Calu3 (cell line): ENCODE data around the gene KCNIP3. TPM values are rescaled to one million over a fixed set of nuclear protein-coding genes. Genes with fewer than 3 reads are reported as not detected.

Experiments used
- BruUV-seq: library from RNA; stranded (reverse); fragments of 400-500 nt; replicated peaks from 2 replicates; lab custom pipeline; 2021; lab: Mats Ljungman, UMichigan
- CTCF ChIA-PET: fragments of 300-600 bp; sonication (Branson Sonifier 250); formaldehyde crosslinking; loops from one replicate; lab custom pipeline; 2022; ENCODE audit warnings: antibody characterized with exemption; lab: Charles Lee
- DNase-seq: peaks from one replicate; pipeline ENCODE4 v3.0.0; 2022
- H3K27ac Mint-ChIP-seq: one replicate; pipeline ENCODE4 v1.8.0; 2022; ENCODE audit warnings: mixed read lengths; ENCODE audit not compliant: unreplicated experiment
- H3K27me3 Mint-ChIP-seq: one replicate; pipeline ENCODE4 v1.8.0; 2022; ENCODE audit warnings: mixed read lengths; ENCODE audit not compliant: unreplicated experiment
- H3K36me3 Mint-ChIP-seq: one replicate; pipeline ENCODE4 v1.8.0; 2022; ENCODE audit warnings: mild to moderate bottlenecking, moderate library complexity, mixed read lengths; ENCODE audit not compliant: insufficient read depth, unreplicated experiment
- H3K4me1 Mint-ChIP-seq: one replicate; pipeline ENCODE4 v1.8.0; 2022; ENCODE audit warnings: mild to moderate bottlenecking, low read depth, mixed read lengths; ENCODE audit not compliant: unreplicated experiment
- H3K4me3 Mint-ChIP-seq: one replicate; pipeline ENCODE4 v1.8.0; 2022; ENCODE audit warnings: mild to moderate bottlenecking, low read depth, moderate library complexity, mixed read lengths; ENCODE audit not compliant: unreplicated experiment
- H3K9me3 Mint-ChIP-seq: one replicate; pipeline ENCODE4 v1.8.0; 2022; ENCODE audit warnings: low read depth, mixed read lengths; ENCODE audit not compliant: unreplicated experiment
- intact Hi-C: fragments of 100-400 bp; cut with micrococcal nuclease; formaldehyde crosslinking; loops from one replicate; pipeline ENCODE4 v1.10.0; 2022; ENCODE audit not compliant: unreplicated experiment
- total RNA-seq: library from RNA; stranded (reverse); gene quantifications from 2 replicates; pipeline ENCODE4 v1.2.3, GENCODE V29; 2022
- TF ChIP-seq, protein P1 (sequence below): fragments of 200-600 bp; IDR thresholded peaks from one replicate; pipeline ENCODE4 v1.8.0; 2022; ENCODE audit warnings: antibody characterized with exemption; ENCODE audit not compliant: unreplicated experiment

The KCNIP3 gene
- total RNA-seq, 1 experiment from 2014 or later: 1.1 TPM

DNA sequence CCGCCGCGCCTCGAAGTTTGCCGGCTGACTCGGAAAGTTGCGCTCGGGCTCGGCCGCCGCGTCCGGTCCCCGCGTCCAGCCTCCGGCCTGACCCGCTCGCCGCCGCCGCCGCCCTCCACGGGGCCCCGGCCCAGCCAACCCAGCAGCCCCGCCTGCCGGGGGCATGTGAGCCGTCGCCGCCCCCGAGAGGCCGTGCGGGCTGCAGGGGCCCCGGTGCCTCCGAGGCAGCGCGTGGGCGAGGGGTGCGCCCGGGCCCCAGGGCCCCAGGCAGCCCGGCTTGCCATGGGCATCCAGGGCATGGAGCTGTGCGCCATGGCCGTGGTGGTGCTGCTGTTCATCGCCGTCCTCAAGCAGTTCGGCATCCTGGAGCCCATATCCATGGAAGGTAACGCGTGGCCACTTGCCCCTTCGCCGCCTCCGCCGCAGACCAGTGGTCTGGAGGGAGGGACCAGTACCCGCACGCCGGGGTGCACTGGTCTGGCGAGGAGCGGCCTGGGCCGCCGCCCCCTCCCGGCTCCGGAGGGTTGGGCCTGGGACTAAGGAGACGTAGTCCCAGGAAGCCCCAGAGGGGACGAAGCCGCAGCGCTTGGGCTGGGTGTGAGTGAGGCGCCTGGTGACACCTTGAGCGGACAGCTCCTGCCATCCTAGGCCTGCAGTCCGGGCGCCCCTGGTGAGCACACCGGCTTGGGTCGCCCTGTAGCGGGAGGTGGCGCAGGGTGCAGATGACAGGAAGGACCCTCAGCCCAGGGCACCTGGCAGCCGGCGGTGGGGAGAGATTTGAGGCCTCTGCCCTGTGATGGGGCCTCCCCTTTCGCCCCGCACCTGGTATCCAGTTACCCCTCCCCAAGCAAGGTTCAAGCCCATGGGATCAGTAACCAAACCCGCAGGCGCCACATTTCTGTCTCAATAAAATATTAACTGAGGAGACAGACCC lies 49.9 kb downstream of the KCNIP3 start:
- H3K9me3 Mint-ChIP-seq: no peaks in the 10 kb centered on the region
- CTCF ChIA-PET: no interaction called here
- H3K4me1 Mint-ChIP-seq: peaks cover 8% of the 10 kb centered on the region
- peaks cover 21% of the 10 kb centered on the region for H3K27me3 Mint-ChIP-seq
- BruUV-seq: no TSS peak
- intact Hi-C loops: loop anchor here (10.0 kb wide), 1 partner anchor 378 kb away; no protein-coding TSS in a partner anchor
- H3K36me3 Mint-ChIP-seq: peaks cover 4% of the 10 kb centered on the region
- H3K27ac Mint-ChIP-seq: no peak overlapping the region
- DNase-seq: peak; percentile 37
- TF ChIP-seq, protein P1, sequence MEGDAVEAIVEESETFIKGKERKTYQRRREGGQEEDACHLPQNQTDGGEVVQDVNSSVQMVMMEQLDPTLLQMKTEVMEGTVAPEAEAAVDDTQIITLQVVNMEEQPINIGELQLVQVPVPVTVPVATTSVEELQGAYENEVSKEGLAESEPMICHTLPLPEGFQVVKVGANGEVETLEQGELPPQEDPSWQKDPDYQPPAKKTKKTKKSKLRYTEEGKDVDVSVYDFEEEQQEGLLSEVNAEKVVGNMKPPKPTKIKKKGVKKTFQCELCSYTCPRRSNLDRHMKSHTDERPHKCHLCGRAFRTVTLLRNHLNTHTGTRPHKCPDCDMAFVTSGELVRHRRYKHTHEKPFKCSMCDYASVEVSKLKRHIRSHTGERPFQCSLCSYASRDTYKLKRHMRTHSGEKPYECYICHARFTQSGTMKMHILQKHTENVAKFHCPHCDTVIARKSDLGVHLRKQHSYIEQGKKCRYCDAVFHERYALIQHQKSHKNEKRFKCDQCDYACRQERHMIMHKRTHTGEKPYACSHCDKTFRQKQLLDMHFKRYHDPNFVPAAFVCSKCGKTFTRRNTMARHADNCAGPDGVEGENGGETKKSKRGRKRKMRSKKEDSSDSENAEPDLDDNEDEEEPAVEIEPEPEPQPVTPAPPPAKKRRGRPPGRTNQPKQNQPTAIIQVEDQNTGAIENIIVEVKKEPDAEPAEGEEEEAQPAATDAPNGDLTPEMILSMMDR: no peak
- H3K4me3 Mint-ChIP-seq: peak overlapping the region; percentile 27

DNA sequence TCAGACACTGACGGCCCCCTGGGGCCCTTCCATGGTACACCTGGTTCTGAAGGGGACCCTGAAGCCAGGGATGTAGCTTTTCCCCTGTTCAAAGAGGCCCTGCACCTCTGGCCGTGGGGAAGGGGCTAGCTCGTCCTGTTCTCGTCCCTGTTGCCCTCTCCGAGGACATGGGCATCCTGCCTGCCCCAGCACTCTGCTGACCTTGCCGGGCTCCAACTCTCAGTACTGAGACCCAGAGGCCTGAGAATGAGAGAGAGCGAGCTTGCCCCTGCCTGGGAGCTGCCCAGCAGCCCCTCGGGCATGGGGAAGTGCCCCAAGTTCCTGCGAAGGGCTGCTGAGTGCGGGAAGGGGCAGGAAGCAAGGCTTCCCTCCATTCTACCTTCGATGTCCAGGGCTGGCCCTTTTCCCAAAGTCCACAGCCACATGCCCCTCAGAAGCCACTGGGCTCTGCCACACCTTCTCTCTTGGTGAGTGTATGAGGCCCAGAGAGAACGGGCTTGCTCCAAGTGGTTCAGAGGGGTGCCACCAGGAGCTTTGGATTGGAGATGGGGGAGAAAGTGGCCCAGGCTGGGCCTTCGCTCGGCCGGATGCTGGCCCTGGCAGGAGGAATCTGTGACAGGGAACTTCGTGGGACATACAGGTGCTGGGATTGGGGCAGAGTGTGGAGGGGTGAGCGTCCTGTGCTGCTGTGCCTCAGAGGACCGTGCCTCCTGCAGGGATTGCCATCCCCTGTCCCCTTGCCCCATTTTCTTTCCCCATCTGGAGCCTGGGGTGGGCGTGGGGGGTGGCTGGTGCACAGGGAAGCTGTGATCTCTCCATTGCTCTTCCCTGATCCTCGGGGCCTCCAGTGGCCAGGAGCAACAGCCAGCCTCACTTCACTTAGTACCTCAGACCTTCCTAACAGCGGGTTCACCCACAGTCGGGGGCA lies 50.8 kb downstream of the KCNIP3 start:
- peaks cover 4% of the 10 kb centered on the region for H3K36me3 Mint-ChIP-seq
- TF ChIP-seq, protein P1: no peak
- H3K9me3 Mint-ChIP-seq: no peaks in the 10 kb centered on the region
- DNase-seq: no peak
- BruUV-seq: no TSS peak
- intact Hi-C loops: loop anchor here (10.0 kb wide), 1 partner anchor 377 kb away; no protein-coding TSS in a partner anchor
- no peak overlapping the region for H3K4me3 Mint-ChIP-seq
- CTCF ChIA-PET: interaction anchor here (0.6 kb wide), 1 partner anchor 214 kb away, joined by 4 read pairs; no protein-coding TSS in a partner anchor
- no peak overlapping the region for H3K27ac Mint-ChIP-seq
- H3K4me1 Mint-ChIP-seq: peaks cover 8% of the 10 kb centered on the region
- peaks cover 11% of the 10 kb centered on the region for H3K27me3 Mint-ChIP-seq

DNA sequence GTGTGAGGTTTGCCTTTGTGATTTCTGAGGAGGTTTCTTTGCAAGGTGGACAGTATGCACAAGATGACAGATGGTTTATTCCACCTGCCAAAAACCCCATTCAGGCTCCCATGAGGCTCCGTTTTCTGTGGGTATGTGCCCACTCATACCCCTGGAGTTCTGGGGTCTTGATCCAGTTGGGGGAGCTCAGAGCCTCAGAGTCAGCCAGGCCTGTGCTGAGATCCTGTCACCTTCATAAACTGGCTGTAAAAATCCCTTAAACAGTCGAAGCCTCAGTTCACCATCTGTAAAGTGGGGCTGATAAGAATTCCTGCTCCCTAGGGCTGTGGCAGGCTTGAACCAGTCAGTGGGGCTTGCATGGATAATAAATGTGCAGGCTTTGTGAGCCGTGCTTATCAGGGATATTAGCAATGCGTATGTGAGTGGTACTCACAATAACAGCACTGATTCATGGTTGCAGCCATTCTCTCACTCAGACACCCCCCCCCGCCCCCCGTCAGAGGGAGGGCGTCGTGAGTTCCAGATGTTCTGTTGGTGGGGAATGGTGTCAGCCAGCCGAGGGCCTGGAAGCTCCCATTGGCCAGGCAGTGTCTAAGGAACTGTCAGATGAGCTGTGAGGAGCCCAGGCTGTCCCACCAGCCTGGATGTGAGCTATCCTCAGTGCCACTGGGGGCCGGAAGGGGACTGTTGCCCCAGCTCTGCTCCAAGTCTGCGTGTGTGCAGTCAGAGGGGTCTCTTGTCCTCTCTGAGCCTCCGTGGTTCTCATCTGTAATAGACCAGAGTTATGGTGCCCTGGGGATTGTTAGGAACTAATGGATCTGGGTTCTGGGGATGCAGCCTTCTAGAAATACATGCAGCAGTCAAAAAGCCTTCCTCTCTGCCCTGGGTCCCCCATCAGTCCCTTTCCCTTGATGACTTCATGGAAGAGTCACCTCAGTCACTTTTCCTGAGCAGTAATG lies 51.7 kb downstream of the KCNIP3 start:
- Mint-ChIP-seq H3K9me3 (no peaks in the 10 kb centered on the region), H3K4me3 (no peak overlapping the region), H3K27ac (no peak overlapping the region), H3K36me3 (peaks cover 4% of the 10 kb centered on the region), H3K27me3 (peaks cover 2% of the 10 kb centered on the region), H3K4me1 (no peaks in the 10 kb centered on the region)
- BruUV-seq: no TSS peak
- DNase-seq: no peak
- CTCF ChIA-PET: interaction anchor here (0.6 kb wide), 1 partner anchor 213 kb away, joined by 4 read pairs; no protein-coding TSS in a partner anchor
- intact Hi-C loops: loop anchor here (10.0 kb wide), 1 partner anchor 376 kb away; no protein-coding TSS in a partner anchor
- TF ChIP-seq, protein P1: no peak
